Vagina (tissue), 2 donors: ENCODE data around the gene PAX8. TPM values are rescaled to one million over a fixed set of nuclear protein-coding genes. Genes with fewer than 3 reads are reported as not detected.

ENCODE experiments used
- DNase-seq, 2 donors: peaks; one replicate each; pipeline ENCODE4 v3.0.0-alpha.2; 2017; ENCODE audit errors: extremely low spot score in 2 of 2
- H3K27ac ChIP-seq: fragments of 200-600 bp; sonication (generic); one replicate; pipeline ENCODE4 v1.5.1; 2019
- H3K27me3 ChIP-seq: fragments of 200-600 bp; sonication (generic); one replicate; pipeline ENCODE4 v1.5.1; 2019
- H3K36me3 ChIP-seq, 2 donors: fragments of 200-600 bp; sonication (generic); one replicate each; pipeline ENCODE4 v1.5.1; 2017 to 2019
- H3K4me1 ChIP-seq: fragments of 200-600 bp; sonication (generic); one replicate; pipeline ENCODE4 v1.5.1; 2019
- H3K4me3 ChIP-seq, 2 donors: fragments of 200-600 bp; sonication (generic); 1 replicate in 1 of 2; 2 replicates in 1 of 2; pipeline ENCODE4 v1.5.1; 2016 to 2019
- H3K9me3 ChIP-seq: fragments of 200-600 bp; sonication (generic); one replicate; pipeline ENCODE4 v1.5.1; 2019
- CTCF ChIP-seq, 3 experiments: fragments of 450-650 bp in 2 of 3; fragments of 200-600 bp in 1 of 3; sonication (generic) in 1 of 3; IDR thresholded peaks; one replicate each; pipeline ENCODE4 v1.5.1; 2017 to 2019; ENCODE audit warnings: antibody characterized with exemption in 3 of 3, mild to moderate bottlenecking in 2 of 3, moderate library complexity in 2 of 3
- POLR2A ChIP-seq, 2 donors: fragments of 450-650 bp; IDR thresholded peaks; one replicate each; pipeline ENCODE4 v1.6.1; 2017; ENCODE audit warnings: antibody characterized with exemption in 2 of 2, mild to moderate bottlenecking in 2 of 2, moderate library complexity in 2 of 2
- POLR2AphosphoS5 ChIP-seq, 2 donors: sonication (generic); formaldehyde crosslinking; IDR thresholded peaks; one replicate each; pipeline ENCODE4 v1.9.0; 2017; ENCODE audit warnings: antibody characterized with exemption in 2 of 2, mild to moderate bottlenecking in 2 of 2, low read depth in 1 of 2; ENCODE audit not compliant: insufficient read depth in 1 of 2
- intact Hi-C: fragments of 100-400 bp; cut with DNase I; formaldehyde crosslinking; loops from one replicate; pipeline ENCODE4 v1.15.1; 2023
- total RNA-seq: library from RNA; depleted of rRNA; stranded (reverse); fragments of >200 nt; gene quantifications from one replicate; pipeline ENCODE4 v1.2.3, GENCODE V29; 2016

PAX8 gene
- total RNA-seq, 1 donor from 2014 or later, result 1.7 TPM

- intact Hi-C loops, result no loop called here
- DNase-seq, result no peak
- Histone ChIP-seq H3K27me3 (no peaks in the 10 kb centered on the region), H3K27ac (no peak overlapping the region), H3K4me3 (no peak overlapping the region), H3K9me3 (no peaks in the 10 kb centered on the region), H3K36me3 (no peaks in the 10 kb centered on the region), H3K4me1 (no peaks in the 10 kb centered on the region)
- TF ChIP-seq POLR2AphosphoS5 (IDR thresholded peaks at IDR 0.05; ENCODE audit: insufficient read depth in 1 of 2, low read depth in 1 of 2), result no peak
- TF ChIP-seq POLR2A (IDR thresholded peaks at IDR 0.05), result no peak
Measured at GRCh38 chr2:113232123-113232522, 46.6 kb downstream of the PAX8 start.

GRCh38 chr2:113231064-113231463 lies 47.7 kb downstream of the PAX8 start:
- TF ChIP-seq POLR2A (IDR thresholded peaks at IDR 0.05) (no peak), POLR2AphosphoS5 (IDR thresholded peaks at IDR 0.05; ENCODE audit: insufficient read depth in 1 of 2, low read depth in 1 of 2) (no peak), CTCF (IDR thresholded peaks at IDR 0.05) (no peak)
- intact Hi-C loops, result no loop called here
- H3K36me3 ChIP-seq, result no peaks in the 10 kb centered on the region
- no peak overlapping the region for H3K4me3 ChIP-seq
- H3K27ac ChIP-seq, result no peak overlapping the region
- DNase-seq, result no peak
- H3K27me3 ChIP-seq, result no peaks in the 10 kb centered on the region
- no peaks in the 10 kb centered on the region for H3K4me1 ChIP-seq
- no peaks in the 10 kb centered on the region for H3K9me3 ChIP-seq

GRCh38 chr2:113230531-113230930 lies 48.2 kb downstream of the PAX8 start:
- intact Hi-C loops, result no loop called here
- no peak for DNase-seq
- no peaks in the 10 kb centered on the region for H3K36me3 ChIP-seq
- no peak overlapping the region for H3K4me3 ChIP-seq
- no peaks in the 10 kb centered on the region for H3K4me1 ChIP-seq
- TF ChIP-seq POLR2A (IDR thresholded peaks at IDR 0.05) (no peak), POLR2AphosphoS5 (IDR thresholded peaks at IDR 0.05; ENCODE audit: insufficient read depth in 1 of 2, low read depth in 1 of 2) (no peak), CTCF (IDR thresholded peaks at IDR 0.05) (no peak)
- H3K9me3 ChIP-seq, result no peaks in the 10 kb centered on the region
- no peaks in the 10 kb centered on the region for H3K27me3 ChIP-seq
- H3K27ac ChIP-seq, result no peak overlapping the region

GRCh38 chr2:113229795-113230194 lies 48.9 kb downstream of the PAX8 start:
- Histone ChIP-seq H3K9me3 (no peaks in the 10 kb centered on the region), H3K4me1 (no peaks in the 10 kb centered on the region), H3K4me3 (no peak overlapping the region), H3K27ac (no peak overlapping the region), H3K36me3 (no peaks in the 10 kb centered on the region), H3K27me3 (no peaks in the 10 kb centered on the region)
- TF ChIP-seq POLR2AphosphoS5 (IDR thresholded peaks at IDR 0.05; ENCODE audit: insufficient read depth in 1 of 2, low read depth in 1 of 2) (no peak), CTCF (IDR thresholded peaks at IDR 0.05) (no peak), POLR2A (IDR thresholded peaks at IDR 0.05) (no peak)
- no peak for DNase-seq
- intact Hi-C loops, result no loop called here

- DNase-seq, result no peak
- Histone ChIP-seq H3K36me3 (no peaks in the 10 kb centered on the region), H3K4me3 (no peak overlapping the region), H3K27me3 (no peaks in the 10 kb centered on the region), H3K4me1 (no peaks in the 10 kb centered on the region), H3K9me3 (no peaks in the 10 kb centered on the region), H3K27ac (no peak overlapping the region)
- no peak for TF ChIP-seq POLR2AphosphoS5 (IDR thresholded peaks at IDR 0.05; ENCODE audit: insufficient read depth in 1 of 2, low read depth in 1 of 2)
- TF ChIP-seq POLR2A (IDR thresholded peaks at IDR 0.05), result no peak
- TF ChIP-seq CTCF (IDR thresholded peaks at IDR 0.05), result no peak
- intact Hi-C loops, result no loop called here
Measured at GRCh38 chr2:113228991-113229716, 49.6 kb downstream of the PAX8 start.
